ENCODE results near the gene FGF23. TPM values are rescaled to one million over a fixed set of nuclear protein-coding genes. Genes with fewer than 3 reads are reported as not detected.

The FGF23 gene
- total RNA-seq, 1 donor from 2014 or later = not detected

DNA sequence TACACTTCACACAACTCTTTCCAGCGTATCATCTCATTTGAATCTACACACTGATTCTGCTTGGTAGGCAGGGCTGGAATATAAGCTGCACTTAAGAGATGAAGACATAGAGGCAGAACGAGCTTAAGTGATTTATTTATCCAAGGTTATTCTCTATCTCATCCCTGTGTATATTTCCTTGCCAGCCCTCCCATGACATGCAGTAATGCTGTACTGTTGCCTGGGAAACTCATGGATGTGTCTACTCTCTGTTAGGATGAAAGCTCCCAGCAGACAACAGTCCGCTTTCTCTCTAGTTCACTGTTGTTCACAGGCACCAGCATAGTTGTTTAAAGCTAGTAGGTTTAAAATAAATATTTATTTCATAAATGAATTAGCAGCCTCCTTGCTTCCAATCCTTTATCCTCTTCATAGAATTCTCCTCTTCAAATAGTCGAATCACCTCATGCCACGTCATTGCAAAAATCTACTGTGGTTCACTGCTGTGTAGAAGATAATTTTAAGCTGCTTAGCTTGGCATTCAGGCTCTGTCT lies 40.7 kb upstream of the FGF23 start:
- DNase-seq = no peak
- peaks cover 3% of the 10 kb centered on the region for H3K27me3 Mint-ChIP-seq (ENCODE audit: unreplicated experiment)
- TF ChIP-seq, protein P1, sequence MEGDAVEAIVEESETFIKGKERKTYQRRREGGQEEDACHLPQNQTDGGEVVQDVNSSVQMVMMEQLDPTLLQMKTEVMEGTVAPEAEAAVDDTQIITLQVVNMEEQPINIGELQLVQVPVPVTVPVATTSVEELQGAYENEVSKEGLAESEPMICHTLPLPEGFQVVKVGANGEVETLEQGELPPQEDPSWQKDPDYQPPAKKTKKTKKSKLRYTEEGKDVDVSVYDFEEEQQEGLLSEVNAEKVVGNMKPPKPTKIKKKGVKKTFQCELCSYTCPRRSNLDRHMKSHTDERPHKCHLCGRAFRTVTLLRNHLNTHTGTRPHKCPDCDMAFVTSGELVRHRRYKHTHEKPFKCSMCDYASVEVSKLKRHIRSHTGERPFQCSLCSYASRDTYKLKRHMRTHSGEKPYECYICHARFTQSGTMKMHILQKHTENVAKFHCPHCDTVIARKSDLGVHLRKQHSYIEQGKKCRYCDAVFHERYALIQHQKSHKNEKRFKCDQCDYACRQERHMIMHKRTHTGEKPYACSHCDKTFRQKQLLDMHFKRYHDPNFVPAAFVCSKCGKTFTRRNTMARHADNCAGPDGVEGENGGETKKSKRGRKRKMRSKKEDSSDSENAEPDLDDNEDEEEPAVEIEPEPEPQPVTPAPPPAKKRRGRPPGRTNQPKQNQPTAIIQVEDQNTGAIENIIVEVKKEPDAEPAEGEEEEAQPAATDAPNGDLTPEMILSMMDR (IDR thresholded peaks at IDR 0.05; ENCODE audit: partially characterized antibody, unreplicated experiment) = no peak
- no peak overlapping the region for H3K4me3 Mint-ChIP-seq (ENCODE audit: unreplicated experiment)
- peaks cover 9% of the 10 kb centered on the region for H3K4me1 Mint-ChIP-seq (ENCODE audit: low read depth, unreplicated experiment)
- no peaks in the 10 kb centered on the region for H3K36me3 Mint-ChIP-seq (ENCODE audit: unreplicated experiment)
- H3K9me3 Mint-ChIP-seq (ENCODE audit: unreplicated experiment) = no peaks in the 10 kb centered on the region
- H3K27ac Mint-ChIP-seq (ENCODE audit: unreplicated experiment) = no peak overlapping the region

DNA sequence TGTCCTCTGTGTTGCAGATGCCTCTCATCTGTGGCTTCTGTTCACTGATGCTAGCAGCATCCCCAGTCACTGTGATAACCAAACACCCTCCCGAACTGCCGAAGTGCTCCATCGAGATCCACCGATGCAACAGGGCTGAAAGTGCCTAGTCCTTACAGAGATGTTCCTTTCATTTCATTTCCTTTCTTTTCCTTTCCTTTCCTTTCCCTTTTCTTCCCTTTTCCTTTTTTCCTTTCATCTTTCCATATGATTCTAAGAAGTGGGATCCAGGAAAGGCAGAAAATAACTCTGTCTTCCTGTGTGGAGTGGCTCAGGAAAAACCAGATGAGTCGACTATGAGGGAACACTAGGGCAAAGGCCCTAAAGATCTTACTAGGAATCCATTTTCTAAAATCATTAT lies 39.4 kb upstream of the FGF23 start:
- Mint-ChIP-seq H3K27ac (ENCODE audit: unreplicated experiment) (no peak overlapping the region), H3K36me3 (ENCODE audit: unreplicated experiment) (no peaks in the 10 kb centered on the region), H3K4me3 (ENCODE audit: unreplicated experiment) (no peak overlapping the region), H3K9me3 (ENCODE audit: unreplicated experiment) (no peaks in the 10 kb centered on the region), H3K27me3 (ENCODE audit: unreplicated experiment) (peaks cover 3% of the 10 kb centered on the region), H3K4me1 (ENCODE audit: low read depth, unreplicated experiment) (peaks cover 4% of the 10 kb centered on the region)
- TF ChIP-seq, protein P1 (IDR thresholded peaks at IDR 0.05; ENCODE audit: partially characterized antibody, unreplicated experiment) = no peak
- no peak for DNase-seq

GRCh38 chr12:4417936-4418335 lies 38.4 kb upstream of the FGF23 start:
- Mint-ChIP-seq H3K9me3 (ENCODE audit: unreplicated experiment) (no peaks in the 10 kb centered on the region), H3K36me3 (ENCODE audit: unreplicated experiment) (no peaks in the 10 kb centered on the region), H3K4me1 (ENCODE audit: low read depth, unreplicated experiment) (peaks cover 4% of the 10 kb centered on the region), H3K4me3 (ENCODE audit: unreplicated experiment) (no peak overlapping the region), H3K27me3 (ENCODE audit: unreplicated experiment) (no peaks in the 10 kb centered on the region), H3K27ac (ENCODE audit: unreplicated experiment) (no peak overlapping the region)
- TF ChIP-seq, protein P1 (IDR thresholded peaks at IDR 0.05; ENCODE audit: partially characterized antibody, unreplicated experiment) = no peak
- no peak for DNase-seq

- TF ChIP-seq, protein P1 (IDR thresholded peaks at IDR 0.05; ENCODE audit: partially characterized antibody, unreplicated experiment) = no peak
- no peak for DNase-seq
- no peak overlapping the region for H3K4me3 Mint-ChIP-seq (ENCODE audit: unreplicated experiment)
- no peaks in the 10 kb centered on the region for H3K36me3 Mint-ChIP-seq (ENCODE audit: unreplicated experiment)
- H3K27me3 Mint-ChIP-seq (ENCODE audit: unreplicated experiment) = no peaks in the 10 kb centered on the region
- no peaks in the 10 kb centered on the region for H3K9me3 Mint-ChIP-seq (ENCODE audit: unreplicated experiment)
- H3K27ac Mint-ChIP-seq (ENCODE audit: unreplicated experiment) = no peak overlapping the region
- peaks cover 4% of the 10 kb centered on the region for H3K4me1 Mint-ChIP-seq (ENCODE audit: low read depth, unreplicated experiment)
Observed at GRCh38 chr12:4417455-4417854, 37.9 kb upstream of the FGF23 start.

- Mint-ChIP-seq H3K27ac (ENCODE audit: unreplicated experiment) (no peak overlapping the region), H3K27me3 (ENCODE audit: unreplicated experiment) (no peaks in the 10 kb centered on the region), H3K9me3 (ENCODE audit: unreplicated experiment) (no peaks in the 10 kb centered on the region), H3K4me1 (ENCODE audit: low read depth, unreplicated experiment) (peaks cover 4% of the 10 kb centered on the region), H3K4me3 (ENCODE audit: unreplicated experiment) (no peak overlapping the region), H3K36me3 (ENCODE audit: unreplicated experiment) (no peaks in the 10 kb centered on the region)
- DNase-seq = no peak
- TF ChIP-seq, protein P1 (IDR thresholded peaks at IDR 0.05; ENCODE audit: partially characterized antibody, unreplicated experiment) = no peak
Observed at GRCh38 chr12:4416276-4416675, 36.8 kb upstream of the FGF23 start.
